H1 (cell line): ENCODE data around the gene DBX2. TPM values are rescaled to one million over a fixed set of nuclear protein-coding genes. Genes with fewer than 3 reads are reported as not detected.

Experiments used
- HDAC6 ChIP-seq: IDR thresholded peaks from one replicate; pipeline ENCODE4 v1.7.1; 2012; ENCODE audit warnings: low read depth, mild to moderate bottlenecking, inconsistent platforms, low read length, moderate library complexity
- polyA plus RNA-seq, 7 experiments: library from polyadenylated mRNA; depleted of rRNA in 3 of 7; stranded (reverse) in 5 of 7; unstranded in 2 of 7; fragments of >200 nt in 5 of 7; fragments of 200-250 nt in 2 of 7; gene quantifications; 1 replicate in 5 of 7; 2 replicates in 1 of 7; 4 replicates in 1 of 7; pipeline versions ENCODE4 v1.2.1 to v1.2.3, GENCODE V29; 2011 to 2013; ENCODE audit warnings: missing spikeins in 2 of 7, mixed read lengths in 2 of 7
- total RNA-seq: library from RNA; stranded (reverse); fragmentation: NEBNext Ultra II Directional; extraction: Animal tissue kit (Norgen Biotek cat#: 25700); gene quantifications from 2 replicates; pipeline ENCODE4 v1.2.1, GENCODE V29; 2021

The DBX2 gene
- total and polyA plus RNA-seq, 2 of the 8 experiments (the other 6 are each of a cell fraction or from before 2014, with no cell fraction given), result 0.06 TPM; not detected in 1

- no peak for TF ChIP-seq HDAC6
Observed at GRCh38 chr12:45076417-45077026, 25.6 kb upstream of the DBX2 start (continued).
